RWPE1 (cell line): ENCODE measurements around the gene ANKLE1.

Source experiments
- CTCF ChIA-PET: fragments of 350-600 bp; sonication (Branson Sonifier 250); formaldehyde crosslinking; extraction: SDS; loops from one replicate; lab custom pipeline; 2021; lab: Yijun Ruan, JAX
- POLR2A ChIA-PET: fragments of 400-600 bp; formaldehyde crosslinking; extraction: SDS; loops from one replicate; lab custom pipeline; 2020; ENCODE audit warnings: antibody characterized with exemption; ENCODE audit not compliant: low non-redundant PET; lab: Yijun Ruan, JAX
- DNase-seq: peaks from one replicate; pipeline ENCODE4 v3.0.0; 2012; ENCODE audit warnings: low spot score
- H3K27ac ChIP-seq: fragments of 450-650 bp; 2 replicates; pipeline ENCODE4 v1.5.1; 2017
- CTCF ChIP-seq: fragments of 450-650 bp; conservative IDR thresholded peaks from 2 replicates; pipeline ENCODE4 v1.5.1; 2017; ENCODE audit warnings: low read depth, mild to moderate bottlenecking

Gene ANKLE1

DNA sequence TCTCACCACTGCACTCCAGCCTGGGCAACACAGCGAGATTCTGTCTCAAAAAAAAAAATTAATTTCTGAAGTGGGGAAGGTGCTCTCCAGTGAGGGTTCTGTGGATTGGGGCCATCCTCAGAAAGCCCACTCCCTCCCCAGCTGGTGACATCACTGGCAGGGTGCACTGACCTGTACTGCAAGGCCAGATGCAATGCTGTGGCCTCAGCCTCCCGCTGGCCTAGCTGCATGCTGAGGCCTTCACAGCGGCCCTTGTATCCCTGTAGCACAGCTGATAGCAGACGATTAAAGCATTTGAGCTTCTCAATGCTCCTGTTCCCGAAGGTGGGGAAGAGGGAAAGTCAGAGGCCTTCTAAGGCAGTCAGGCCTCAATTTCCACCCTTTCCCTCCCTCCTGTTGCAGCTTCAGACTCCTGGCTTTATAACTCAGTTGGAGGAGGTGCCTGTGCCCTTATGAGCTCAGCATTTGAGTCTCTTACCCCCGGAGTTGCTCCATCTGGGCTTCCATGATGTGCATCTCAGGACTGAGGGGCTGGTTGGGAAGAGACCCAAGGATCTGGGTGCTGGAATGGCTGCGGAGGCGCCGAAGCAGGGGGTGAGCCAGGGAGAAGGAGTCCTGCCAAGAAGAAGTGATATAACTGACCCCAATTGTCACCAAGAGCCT lies 22.5 kb upstream of the ANKLE1 start:
- ChIA-PET CTCF (interaction anchor here (0.6 to 0.7 kb wide), 2 partner anchors 11 to 1020 kb away, joined by 3 to 5 read pairs; no protein-coding TSS in a partner anchor), POLR2A (no interaction called here)
- no peak for DNase-seq
- H3K27ac ChIP-seq: no peak overlapping the region
- no peak for TF ChIP-seq CTCF

DNA sequence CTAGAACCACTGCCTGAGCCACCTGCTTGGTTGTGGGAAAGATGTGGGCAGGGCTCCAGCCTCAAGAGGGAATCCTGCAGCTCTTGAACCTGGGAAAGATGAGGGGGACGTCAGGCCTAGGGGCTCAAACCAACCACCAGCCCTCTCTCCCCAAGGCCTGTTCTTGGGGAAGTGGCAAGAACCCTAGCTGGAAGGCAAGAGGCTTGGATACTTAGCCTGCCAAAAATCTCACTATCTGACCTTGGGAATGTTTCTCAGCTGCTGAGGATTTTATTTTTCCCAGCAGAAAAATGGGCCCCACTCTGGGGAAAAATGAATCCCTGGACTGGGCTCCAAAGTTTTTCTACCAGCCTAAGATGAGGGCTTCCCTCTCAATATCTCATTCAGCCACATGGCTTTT lies 21.8 kb upstream of the ANKLE1 start:
- CTCF ChIA-PET: interaction anchor here (0.5 to 1.7 kb wide), 8 partner anchors 7 to 101 kb away, joined by 3 to 15 read pairs (median 8); partner anchors contain the start of gene ANKLE1
- POLR2A ChIA-PET: no interaction called here
- no peak for TF ChIP-seq CTCF
- no peak for DNase-seq
- no peak overlapping the region for H3K27ac ChIP-seq

GRCh38 chr19:17260842-17261325 lies 20.8 kb upstream of the ANKLE1 start:
- peak overlapping the region; percentile 52 for H3K27ac ChIP-seq
- peak; percentile 99 for TF ChIP-seq CTCF
- POLR2A ChIA-PET: interaction anchor here (0.6 kb wide), 1 partner anchor 38 kb away, joined by 4 read pairs; no protein-coding TSS in a partner anchor
- CTCF ChIA-PET: interaction anchor here (0.6 to 1.7 kb wide), 9 partner anchors 8 to 100 kb away, joined by 3 to 15 read pairs (median 5); partner anchors contain the start of gene ANKLE1
- DNase-seq: peak; percentile 94

GRCh38 chr19:17262557-17262956 lies 19.1 kb upstream of the ANKLE1 start:
- H3K27ac ChIP-seq: peak overlapping the region; percentile 16; the same call in 1 of the 2 replicates
- POLR2A ChIA-PET: no interaction called here
- no peak for DNase-seq
- TF ChIP-seq CTCF: no peak
- CTCF ChIA-PET: no interaction called here

DNA sequence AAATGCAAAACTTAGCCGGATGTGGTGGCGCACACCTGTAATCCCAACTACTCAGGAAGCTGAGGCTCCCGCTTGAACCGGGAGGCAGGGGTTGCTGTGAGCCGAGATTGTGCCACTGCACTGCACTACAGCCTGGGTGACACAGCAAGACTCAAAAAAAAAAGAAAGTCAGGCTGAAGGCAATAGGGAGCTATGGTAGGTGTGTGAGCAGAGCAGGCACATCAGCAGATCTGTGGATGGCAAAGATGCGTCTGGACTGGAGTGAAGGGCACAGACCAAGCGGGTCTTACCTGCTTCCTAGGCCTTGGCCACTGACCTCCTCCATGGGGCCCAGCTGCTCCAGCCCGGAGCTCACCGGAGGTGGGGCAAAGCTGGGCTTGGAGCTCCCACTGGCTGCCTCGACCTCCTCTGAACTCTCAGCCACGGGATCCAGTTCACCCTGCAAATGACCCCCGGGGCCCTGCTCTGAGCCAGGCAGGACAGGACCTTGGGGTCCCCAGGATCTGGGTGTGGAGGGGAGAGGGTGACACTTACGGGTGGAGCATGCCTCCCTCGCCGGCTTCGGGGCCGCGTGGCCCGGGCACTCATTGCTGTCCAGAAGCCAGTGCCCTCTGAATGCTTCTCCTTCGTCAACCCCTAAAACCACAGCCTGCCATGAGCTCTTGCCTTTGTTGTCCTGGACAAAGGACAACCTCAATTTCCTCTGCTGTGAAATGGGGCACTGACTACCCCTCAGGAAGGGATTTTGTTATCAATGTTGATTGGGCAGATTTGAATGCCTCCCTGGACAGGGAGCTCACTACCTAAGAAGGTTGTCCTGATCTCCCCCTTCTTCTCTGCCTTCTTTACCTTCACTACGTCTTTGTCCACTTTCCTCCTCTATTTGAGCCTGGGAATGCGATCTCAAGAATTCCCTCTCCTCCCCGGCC lies 17.7 kb upstream of the ANKLE1 start:
- no peak for TF ChIP-seq CTCF
- no peak overlapping the region for H3K27ac ChIP-seq
- POLR2A ChIA-PET: interaction anchor here (0.5 kb wide), 1 partner anchor 570 kb away, joined by 4 read pairs; no protein-coding TSS in a partner anchor
- no peak for DNase-seq
- CTCF ChIA-PET: interaction anchor here (0.6 to 0.7 kb wide), 2 partner anchors 19 to 128 kb away, joined by 4 read pairs; no protein-coding TSS in a partner anchor

DNA sequence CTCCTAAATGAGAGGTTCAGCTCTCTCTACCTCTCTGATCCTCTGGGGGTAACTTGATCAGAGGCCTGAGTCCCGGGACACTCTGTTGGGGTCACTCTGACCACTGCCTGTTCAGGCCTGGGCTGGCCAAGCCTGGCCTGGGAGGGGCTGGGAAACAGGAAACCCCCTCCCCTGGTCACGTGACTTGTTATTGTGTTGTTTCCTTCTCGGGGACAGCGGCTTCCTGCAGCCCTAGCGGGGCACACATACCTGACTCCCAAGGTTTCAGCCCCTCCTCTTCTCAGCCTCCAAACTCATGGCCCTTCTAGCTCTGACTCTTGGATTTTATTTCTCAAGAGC lies 17.1 kb upstream of the ANKLE1 start, which contains the start of gene USHBP1:
Gene USHBP1, minus strand, starts transcription at position 105 of the 339 bp plus-strand sequence. CDS start 446 bp downstream, outside the sequence.
- CTCF ChIA-PET: interaction anchor here (0.7 kb wide), 1 partner anchor 19 kb away, joined by 4 read pairs; no protein-coding TSS in a partner anchor
- peak within 1 kb of the TSS; percentile 74 for H3K27ac ChIP-seq

More for the DNA sequence above, 17.1 kb upstream of the ANKLE1 start, which contains the start of gene USHBP1:
- no peak for DNase-seq
- POLR2A ChIA-PET: no interaction called here
- no peak for TF ChIP-seq CTCF
